Measurements from ENCODE around the gene FSCN2.

- no peak for TF ChIP-seq CTCF (IDR thresholded peaks at IDR 0.05)
- TF ChIP-seq POLR2A (IDR thresholded peaks at IDR 0.05) = no peak
These were observed 7.9 kb upstream of the FSCN2 start for GRCh38 chr17:81520021-81520901.
